ENCODE results near the gene F8A1. TPM values are rescaled to one million over a fixed set of nuclear protein-coding genes. Genes with fewer than 3 reads are reported as not detected.
"Not testable (repeated sequence)": the region's sequence is repeated elsewhere in the genome, so short reads cannot be mapped to it uniquely, and the experiment has no call there.

F8A1 gene
- total RNA-seq (2021) = 18.8 and 20.6 TPM in 2 replicates
- long read RNA-seq, partial matches to known transcripts = 0 of 1 reads
- long read RNA-seq, other reads (novel, unspliced or antisense) = 0 of 1 reads

- H3T11ph ChIP-seq (ENCODE audit: low read length); H2BK20ac ChIP-seq (ENCODE audit: low read depth, low read length, poor library complexity, severe bottlenecking); H3K56ac ChIP-seq (ENCODE audit: insufficient read length, low read depth, low read length); H3K4me1 ChIP-seq (ENCODE audit: insufficient read depth, low read length); H2AK5ac ChIP-seq (ENCODE audit: insufficient read length, low read length); H3K36me3 Mint-ChIP-seq (ENCODE audit: insufficient read depth in 1 of 3, low read depth in 3 of 3); H2AFZ ChIP-seq (ENCODE audit: low read length); H4K20me1 ChIP-seq (ENCODE audit: control insufficient read depth, insufficient read depth, insufficient read length); H2BK12ac ChIP-seq (ENCODE audit: insufficient read length, low read depth, low read length); H3K14ac ChIP-seq (ENCODE audit: insufficient read depth, low read length); H3K79me1 ChIP-seq (ENCODE audit: insufficient read depth, low read depth, low read length, poor library complexity, severe bottlenecking); H3K23ac ChIP-seq (ENCODE audit: insufficient read length, low read depth, low read length); H4K91ac ChIP-seq (ENCODE audit: insufficient read length, low read depth, low read length); H2BK120ac ChIP-seq (ENCODE audit: low read depth, low read length, poor library complexity, severe bottlenecking); H3K4me3 Mint-ChIP-seq; H4K5ac ChIP-seq (ENCODE audit: insufficient read length, low read depth, low read length); H3K9me3 ChIP-seq (ENCODE audit: control insufficient read depth, low read depth, low read length); H2BK15ac ChIP-seq (ENCODE audit: low read depth, low read length); H3K4me1 Mint-ChIP-seq; H4K8ac ChIP-seq (replicated peaks; ENCODE audit: insufficient read length, low read depth, low read length); DNase-seq; H3K4me2 ChIP-seq (ENCODE audit: insufficient read depth, insufficient read length, low read length); H3K4ac ChIP-seq (ENCODE audit: low read depth, low read length); H3K27me3 Mint-ChIP-seq (ENCODE audit: low read depth); H3K9ac ChIP-seq (ENCODE audit: extremely low read depth, insufficient read length, low read length); H3K27ac ChIP-seq (ENCODE audit: insufficient read length, low read depth, low read length); H3K79me2 ChIP-seq (ENCODE audit: insufficient read depth, low read length); H3K27ac Mint-ChIP-seq; H3K18ac ChIP-seq (ENCODE audit: insufficient read length, low read depth, low read length); H2BK5ac ChIP-seq (ENCODE audit: insufficient read length, low read length); H3K23me2 ChIP-seq (ENCODE audit: insufficient read length, low read depth, low read length, poor library complexity, severe bottlenecking); H3K27me3 ChIP-seq (ENCODE audit: insufficient read depth, low read length): not testable (repeated sequence)
- peaks cover 14 to 20% of the 10 kb centered on the region in 2 experiments; a peak in 4 of 5 replicates for H3K9me3 Mint-ChIP-seq
- WGBS (ENCODE audit: extremely low coverage, insufficient read length, low lambda C conversion rate) = no CpG with 5 or more reads among the region's 91 CpGs
Observed at GRCh38 chrX:154886069-154886788, at the start of gene F8A1. F8A1 (plus strand) TSS chrX:154886355; CDS start chrX:154886375, 20 bp downstream.
